Spleen (tissue), 11 donors: ENCODE results near the gene PPARA. TPM values are rescaled to one million over a fixed set of nuclear protein-coding genes. Genes with fewer than 3 reads are reported as not detected.

Experiments used
- DNase-seq: peaks from one replicate; pipeline ENCODE4 v3.0.0-alpha.2; 2020
- H3K27ac ChIP-seq, 8 donors: fragments of 200-600 bp; sonication (generic) in 7 of 8; 1 replicate in 4 of 8; 2 replicates in 4 of 8; pipeline versions ENCODE4 v1.5.0 to v1.8.0; 2016 to 2021; ENCODE audit warnings: inconsistent platforms in 4 of 8, mild to moderate bottlenecking in 4 of 8, moderate library complexity in 1 of 8
- H3K27me3 ChIP-seq, 7 donors: fragments of 200-600 bp; sonication (generic) in 6 of 7; replicated peaks in 1 of 7; 1 replicate in 4 of 7; 2 replicates in 3 of 7; pipeline versions ENCODE4 v1.5.0 to v1.8.0; 2016 to 2021; ENCODE audit warnings: inconsistent platforms in 3 of 7, mild to moderate bottlenecking in 1 of 7
- H3K36me3 ChIP-seq, 6 donors: fragments of 200-600 bp; sonication (generic) in 5 of 6; 1 replicate in 4 of 6; 2 replicates in 2 of 6; pipeline versions ENCODE4 v1.5.0 to v1.8.0; 2016 to 2021; ENCODE audit warnings: inconsistent platforms in 2 of 6
- H3K4me1 ChIP-seq, 6 donors: fragments of 200-600 bp; sonication (generic) in 5 of 6; 1 replicate in 3 of 6; 2 replicates in 3 of 6; pipeline versions ENCODE4 v1.5.0 to v1.8.0; 2016 to 2021; ENCODE audit warnings: inconsistent platforms in 3 of 6
- H3K4me3 ChIP-seq, 8 donors: fragments of 200-600 bp; sonication (generic) in 7 of 8; 1 replicate in 4 of 8; 2 replicates in 4 of 8; pipeline versions ENCODE4 v1.5.0 to v1.8.0; 2016 to 2021; ENCODE audit warnings: inconsistent platforms in 4 of 8, mild to moderate bottlenecking in 4 of 8, moderate library complexity in 2 of 8
- H3K9me3 ChIP-seq, 8 donors: fragments of 200-600 bp; sonication (generic) in 7 of 8; 1 replicate in 4 of 8; 2 replicates in 4 of 8; pipeline versions ENCODE4 v1.5.0 to v1.8.0; 2016 to 2021; ENCODE audit warnings: inconsistent platforms in 4 of 8
- CTCF ChIP-seq, 11 experiments: fragments of 200-600 bp in 7 of 11; fragments of 450-650 bp in 4 of 11; sonication (generic) in 4 of 11; IDR thresholded peaks in 8 of 11; conservative IDR thresholded peaks in 3 of 11; 1 replicate in 7 of 11; 2 replicates in 4 of 11; pipeline versions ENCODE4 v1.4.0 to v1.8.0; 2016 to 2021; ENCODE audit warnings: antibody characterized with exemption in 11 of 11, inconsistent platforms in 4 of 11, mild to moderate bottlenecking in 1 of 11
- POLR2A ChIP-seq, 3 donors: fragments of 450-650 bp; IDR thresholded peaks; one replicate each; pipeline ENCODE4 v1.5.1; 2017; ENCODE audit warnings: antibody characterized with exemption in 3 of 3, mild to moderate bottlenecking in 1 of 3
- POLR2AphosphoS5 ChIP-seq, 3 donors: sonication (generic); formaldehyde crosslinking; IDR thresholded peaks; one replicate each; pipeline ENCODE4 v1.5.1; 2017; ENCODE audit warnings: antibody characterized with exemption in 3 of 3
- WGBS, 5 donors: extraction: QIAGEN DNeasy Blood & Tissue Kit in 3 of 5; methylation state at CpG; one replicate each; pipeline versions ENCODE4 v1.1.5 to v1.1.7; 2013 to 2018; 5-methylcytosine and 5-hydroxymethylcytosine counted together
- intact Hi-C: fragments of 100-400 bp; cut with DNase I; formaldehyde crosslinking; loops from one replicate; pipeline ENCODE4 v1.15.0; 2023; ENCODE audit warnings: low total_unique reads
- polyA plus RNA-seq, 3 donors: library from polyadenylated mRNA; stranded (reverse); fragments of 200-250 nt; gene quantifications; one replicate each; pipeline ENCODE4 v1.2.1, GENCODE V29; 2013
- total RNA-seq, 7 donors: library from RNA; depleted of rRNA in 3 of 7; stranded (reverse); fragments of >200 nt in 3 of 7; fragmentation: NEBNext Ultra II Directional in 4 of 7; extraction: Animal tissue kit (Norgen Biotek cat#: 25700) in 4 of 7; gene quantifications; one replicate each; pipeline versions ENCODE4 v1.1.0 to v1.2.1, GENCODE V29; 2016 to 2021
- donor health status: healthy with polysubstance abuse.
- donor health status: DM: no; HTN: no; CAD: no; lungs with moderate emphysema.
- donor health status: DM: no; HTN: no; CAD: no.
- donor health status: Bipolar disorder and iron deficiency.
- donor health status: healthy.
- donor health status: DM: no; HTN: no; CAD: no.
- donor health status: DM: yes; HTN: yes; CAD: no.

Gene PPARA
- total and polyA plus RNA-seq, 10 donors = 2.0 to 40.9 (median 22.6) TPM

GRCh38 chr22:46251266-46251665 lies 100.9 kb downstream of the PPARA start:
- intact Hi-C loops = no loop called here
- no peak for DNase-seq
- Histone ChIP-seq H3K4me3 (peak overlapping the region in 6 of 8 donors; percentile 73 to 94 (median 82)), H3K36me3 (peaks cover 0 to 12% (median 2%) of the 10 kb centered on the region in 6 donors), H3K27me3 (no peaks in the 10 kb centered on the region), H3K27ac (peak overlapping the region in 6 of 8 donors; percentile 87 to 95 (median 91)), H3K9me3 (no peaks in the 10 kb centered on the region), H3K4me1 (peaks cover 10 to 61% (median 27%) of the 10 kb centered on the region in 6 donors)
- no peak for TF ChIP-seq CTCF (IDR thresholded peaks at IDR 0.05 in 8 of 11, conservative IDR thresholded peaks at IDR 0.05 in 3 of 11)
- no peak for TF ChIP-seq POLR2AphosphoS5 (IDR thresholded peaks at IDR 0.05)
- no peak for TF ChIP-seq POLR2A (IDR thresholded peaks at IDR 0.05)
- 89 to 96% (median 90%) methylated on average over 7 of the region's 7 CpGs for WGBS, 5 donors

GRCh38 chr22:46251816-46252380 lies 101.6 kb downstream of the PPARA start:
- TF ChIP-seq CTCF (IDR thresholded peaks at IDR 0.05 in 8 of 11, conservative IDR thresholded peaks at IDR 0.05 in 3 of 11) (no peak), POLR2AphosphoS5 (IDR thresholded peaks at IDR 0.05) (no peak), POLR2A (IDR thresholded peaks at IDR 0.05) (no peak)
- WGBS, 5 donors = 86 to 91% (median 89%) methylated on average over 9 of the region's 9 CpGs
- Histone ChIP-seq H3K4me1 (peaks cover 10 to 61% (median 27%) of the 10 kb centered on the region in 6 donors), H3K27me3 (no peaks in the 10 kb centered on the region), H3K27ac (no peak overlapping the region), H3K36me3 (peaks cover 0 to 5% (median 2%) of the 10 kb centered on the region in 6 donors), H3K4me3 (peak overlapping the region in 1 of 8 donors; percentile 88), H3K9me3 (no peaks in the 10 kb centered on the region)
- no peak for DNase-seq
- intact Hi-C loops = no loop called here

GRCh38 chr22:46256358-46256958 lies 106.1 kb downstream of the PPARA start:
- Histone ChIP-seq H3K27me3 (peaks cover 0 to 17% (median 0%) of the 10 kb centered on the region in 7 donors), H3K36me3 (no peaks in the 10 kb centered on the region), H3K9me3 (no peaks in the 10 kb centered on the region), H3K4me1 (peaks cover 0 to 35% (median 9%) of the 10 kb centered on the region in 6 donors), H3K4me3 (no peak overlapping the region), H3K27ac (no peak overlapping the region)
- TF ChIP-seq CTCF (IDR thresholded peaks at IDR 0.05 in 8 of 11, conservative IDR thresholded peaks at IDR 0.05 in 3 of 11) (no peak), POLR2AphosphoS5 (IDR thresholded peaks at IDR 0.05) (no peak), POLR2A (IDR thresholded peaks at IDR 0.05) (no peak)
- WGBS, 5 donors = 82 to 95% (median 85%) methylated on average over 8 of the region's 8 CpGs
- no peak for DNase-seq
- intact Hi-C loops = loop anchor here (5.0 kb wide), 1 partner anchor 109 kb away; no protein-coding TSS in a partner anchor

GRCh38 chr22:46259374-46259773 lies 109.0 kb downstream of the PPARA start:
- Histone ChIP-seq H3K4me3 (no peak overlapping the region), H3K36me3 (no peaks in the 10 kb centered on the region), H3K27ac (peak overlapping the region in 4 of 8 donors; percentile 32 to 72 (median 62)), H3K27me3 (peaks cover 0 to 42% (median 16%) of the 10 kb centered on the region in 7 donors), H3K4me1 (peaks cover 0 to 32% (median 3%) of the 10 kb centered on the region in 6 donors), H3K9me3 (no peaks in the 10 kb centered on the region)
- intact Hi-C loops = loop anchor here (5.0 kb wide), 1 partner anchor 112 kb away; no protein-coding TSS in a partner anchor
- 38 to 59% (median 53%) methylated on average over 12 of the region's 12 CpGs for WGBS, 5 donors
- DNase-seq = no peak
- TF ChIP-seq POLR2A (IDR thresholded peaks at IDR 0.05) (no peak), CTCF (IDR thresholded peaks at IDR 0.05 in 8 of 11, conservative IDR thresholded peaks at IDR 0.05 in 3 of 11) (no peak), POLR2AphosphoS5 (IDR thresholded peaks at IDR 0.05) (peak in 1 of 3 donors; percentile 50)
